H1 (cell line): ENCODE results near the gene RETSAT. TPM values are rescaled to one million over a fixed set of nuclear protein-coding genes. Genes with fewer than 3 reads are reported as not detected.

ENCODE experiments used
- CTCF ChIA-PET: fragments of 300-600 bp; sonication (Branson Sonifier 250); formaldehyde crosslinking; loops from one replicate; lab custom pipeline; 2021; ENCODE audit not compliant: partially characterized antibody; lab: Charles Lee
- POLR2A ChIA-PET: fragments of 300-600 bp; sonication (Branson Sonifier 250); formaldehyde crosslinking; loops from one replicate; lab custom pipeline; 2021; ENCODE audit warnings: inconsistent platforms; ENCODE audit not compliant: partially characterized antibody; lab: Charles Lee
- DNase-seq, 2 experiments: peaks; one replicate each; pipeline versions ENCODE4 v3.0.0 to v3.0.0-alpha.2; 2010 to 2022; ENCODE audit warnings: low spot score in 2 of 2, low read depth in 1 of 2, mixed read lengths in 1 of 2
- FAIRE-seq: peaks from 2 replicates; lab custom pipeline; 2011; peaks lifted over from hg19 to GRCh38; lab: Jason Lieb, UNC
- H2AFZ ChIP-seq: 2 replicates; pipeline ENCODE4 v1.8.1; 2012; ENCODE audit warnings: low read length, inconsistent platforms
- H2AK5ac ChIP-seq: 2 replicates; pipeline ENCODE4 v1.6.1; 2013; ENCODE audit warnings: low read depth, low read length
- H2BK120ac ChIP-seq: replicated peaks from 2 replicates; pipeline ENCODE3; 2013; ENCODE audit warnings: low read depth, low read length, inconsistent platforms
- H2BK12ac ChIP-seq: 2 replicates; pipeline ENCODE4 v1.6.1; 2013; ENCODE audit warnings: low read depth, low read length
- H2BK15ac ChIP-seq: 2 replicates; pipeline ENCODE4 v1.6.1; 2013; ENCODE audit warnings: low read length
- H2BK20ac ChIP-seq: 2 replicates; pipeline ENCODE4 v1.6.1; 2013; ENCODE audit warnings: low read length
- H2BK5ac ChIP-seq: 2 replicates; pipeline ENCODE4 v1.6.1; 2013; ENCODE audit warnings: low read depth, low read length
- H3K14ac ChIP-seq: 2 replicates; pipeline ENCODE4 v1.6.1; 2013; ENCODE audit warnings: inconsistent platforms; ENCODE audit not compliant: insufficient read length
- H3K18ac ChIP-seq: 2 replicates; pipeline ENCODE4 v1.6.1; 2013; ENCODE audit warnings: low read length; ENCODE audit errors: extremely low read depth
- H3K23ac ChIP-seq: 2 replicates; pipeline ENCODE4 v1.6.1; 2013; ENCODE audit warnings: inconsistent platforms; ENCODE audit not compliant: insufficient read length
- H3K23me2 ChIP-seq: 2 replicates; pipeline ENCODE4 v1.6.1; 2013; ENCODE audit warnings: low read depth, low read length
- H3K27ac ChIP-seq: 2 replicates; pipeline ENCODE4 v1.6.1; 2011; ENCODE audit warnings: low read depth, low read length, inconsistent platforms
- H3K27me3 ChIP-seq, 4 experiments: replicated peaks in 1 of 4; 1 replicate in 1 of 4; 2 replicates in 3 of 4; pipeline versions ENCODE4 v1.6.1 to v1.8.1; 2011 to 2013; ENCODE audit warnings: low read length in 3 of 4, mild to moderate bottlenecking in 3 of 4, inconsistent platforms in 2 of 4, mixed read lengths in 2 of 4, moderate library complexity in 1 of 4; ENCODE audit not compliant: control insufficient read depth in 3 of 4, insufficient read depth in 3 of 4; ENCODE audit errors: extremely low read depth in 1 of 4
- H3K36me3 ChIP-seq, 4 experiments: 2 replicates each; pipeline versions ENCODE4 v1.6.1 to v1.8.1; 2011 to 2013; ENCODE audit warnings: mild to moderate bottlenecking in 4 of 4, low read length in 3 of 4, moderate library complexity in 2 of 4, control low read depth in 1 of 4, inconsistent platforms in 1 of 4; ENCODE audit not compliant: insufficient read depth in 4 of 4, control insufficient read depth in 2 of 4
- H3K4ac ChIP-seq: replicated peaks from 2 replicates; pipeline ENCODE3; 2013; ENCODE audit warnings: low read length, low read depth, mixed read lengths, inconsistent platforms; ENCODE audit not compliant: insufficient read length
- H3K4me1 ChIP-seq, 4 experiments: replicated peaks in 1 of 4; 1 replicate in 1 of 4; 2 replicates in 3 of 4; pipeline versions ENCODE4 v1.6.1 to v1.8.1; 2011 to 2013; ENCODE audit warnings: low read length in 3 of 4, inconsistent platforms in 2 of 4, mixed read lengths in 1 of 4; ENCODE audit not compliant: insufficient read depth in 4 of 4, control insufficient read depth in 3 of 4
- H3K4me2 ChIP-seq, 2 experiments: 2 replicates each; pipeline versions ENCODE4 v1.6.1 to v1.8.1; 2011 to 2013; ENCODE audit warnings: low read depth in 2 of 2, low read length in 2 of 2, control low read depth in 1 of 2, inconsistent platforms in 1 of 2, mild to moderate bottlenecking in 1 of 2; ENCODE audit not compliant: insufficient read depth in 1 of 2
- H3K4me3 ChIP-seq, 4 experiments: fragments of 200-600, 300-600 bp in 1 of 4; sonication (generic), shearing (Covaris generic), sonication (Bioruptor Twin) in 1 of 4; 2 replicates each; pipeline versions ENCODE4 v1.5.1 to v1.8.1; 2011 to 2016; ENCODE audit warnings: low read length in 4 of 4, low read depth in 3 of 4, control low read depth in 2 of 4, inconsistent platforms in 2 of 4, mild to moderate bottlenecking in 2 of 4, mixed read lengths in 1 of 4, moderate library complexity in 1 of 4; ENCODE audit not compliant: insufficient read depth in 2 of 4; ENCODE audit errors: extremely low read depth in 1 of 4
- H3K56ac ChIP-seq: replicated peaks from 2 replicates; pipeline ENCODE3; 2013; ENCODE audit warnings: low read depth, mild to moderate bottlenecking, mixed read lengths, low read length, inconsistent platforms; ENCODE audit not compliant: insufficient read length
- H3K79me1 ChIP-seq: 2 replicates; pipeline ENCODE4 v1.6.1; 2013; ENCODE audit warnings: low read depth, low read length, control low read depth
- H3K79me2 ChIP-seq, 2 experiments: 2 replicates each; pipeline versions ENCODE4 v1.6.1 to v1.8.1; 2012 to 2013; ENCODE audit warnings: low read length in 2 of 2, mild to moderate bottlenecking in 2 of 2, inconsistent platforms in 1 of 2; ENCODE audit not compliant: insufficient read depth in 2 of 2, control insufficient read depth in 1 of 2
- H3K9ac ChIP-seq, 4 experiments: replicated peaks in 1 of 4; 1 replicate in 1 of 4; 2 replicates in 3 of 4; pipeline versions ENCODE4 v1.6.1 to v1.8.1; 2011 to 2013; ENCODE audit warnings: low read depth in 3 of 4, low read length in 3 of 4, control low read depth in 2 of 4, mild to moderate bottlenecking in 2 of 4, moderate library complexity in 2 of 4, inconsistent platforms in 1 of 4; ENCODE audit errors: extremely low read depth in 1 of 4
- H3K9me3 ChIP-seq, 2 experiments: 2 replicates each; pipeline versions ENCODE4 v1.6.1 to v1.8.1; 2012 to 2013; ENCODE audit warnings: mild to moderate bottlenecking in 2 of 2, moderate library complexity in 2 of 2, control low read depth in 1 of 2, inconsistent platforms in 1 of 2, low read depth in 1 of 2, low read length in 1 of 2, mixed read lengths in 1 of 2; ENCODE audit not compliant: insufficient read depth in 2 of 2
- H4K20me1 ChIP-seq, 2 experiments: replicated peaks in 1 of 2; 2 replicates each; pipeline versions ENCODE3 to v1.8.1; 2011 to 2013; ENCODE audit warnings: inconsistent platforms in 2 of 2, low read length in 2 of 2, mild to moderate bottlenecking in 1 of 2; ENCODE audit not compliant: insufficient read depth in 2 of 2, control insufficient read depth in 1 of 2
- H4K5ac ChIP-seq: 2 replicates; pipeline ENCODE4 v1.6.1; 2013; ENCODE audit warnings: low read length, low read depth, mixed read lengths, inconsistent platforms; ENCODE audit not compliant: insufficient read length
- H4K8ac ChIP-seq: 2 replicates; pipeline ENCODE4 v1.8.0; 2013; ENCODE audit warnings: mild to moderate bottlenecking, moderate library complexity, low read length, inconsistent platforms; ENCODE audit not compliant: insufficient read depth; ENCODE audit errors: extremely low read depth
- H4K91ac ChIP-seq: replicated peaks from 2 replicates; pipeline ENCODE3; 2013; ENCODE audit warnings: low read length, mixed read lengths, inconsistent platforms; ENCODE audit not compliant: insufficient read length
- EZH2 ChIP-seq: fragments of 200-600 bp; sonication (generic); IDR thresholded peaks from 2 replicates; pipeline ENCODE4 v1.7.1; 2012; ENCODE audit warnings: low read depth, mild to moderate bottlenecking, moderate library complexity, low read length, inconsistent platforms; ENCODE audit not compliant: severe bottlenecking
- RFX5 ChIP-seq: IDR thresholded peaks from 2 replicates; pipeline ENCODE4 v1.6.1; 2011; ENCODE audit warnings: low read depth, low read length, improper control_type of control experiment, borderline replicate concordance
- TAF7 ChIP-seq: optimal IDR thresholded peaks from 2 replicates; pipeline ENCODE3; 2011; ENCODE audit warnings: low read depth, mild to moderate bottlenecking, inconsistent platforms, low read length, moderate library complexity, borderline replicate concordance
- WGBS, 2 experiments: shearing (Covaris generic) in 1 of 2; methylation state at CpG; one replicate each; pipeline versions ENCODE4 v1.1.6 to v1.1.7; 2013 to 2015; ENCODE audit warnings: low lambda C conversion rate in 2 of 2, mixed read lengths in 2 of 2, inconsistent platforms in 1 of 2, low coverage in 1 of 2, missing lambda C conversion rate in 1 of 2; ENCODE audit not compliant: insufficient replicate concordance in 2 of 2, insufficient coverage in 1 of 2, insufficient read length in 1 of 2; ENCODE audit errors: extremely low coverage in 1 of 2, missing lambda C conversion rate in 1 of 2; 5-methylcytosine and 5-hydroxymethylcytosine counted together
- polyA plus RNA-seq, 7 experiments: library from polyadenylated mRNA; depleted of rRNA in 3 of 7; stranded (reverse) in 5 of 7; unstranded in 2 of 7; fragments of >200 nt in 5 of 7; fragments of 200-250 nt in 2 of 7; gene quantifications; 1 replicate in 5 of 7; 2 replicates in 1 of 7; 4 replicates in 1 of 7; pipeline versions ENCODE4 v1.2.1 to v1.2.3, GENCODE V29; 2011 to 2013; ENCODE audit warnings: missing spikeins in 2 of 7, mixed read lengths in 2 of 7
- total RNA-seq: library from RNA; stranded (reverse); fragmentation: NEBNext Ultra II Directional; extraction: Animal tissue kit (Norgen Biotek cat#: 25700); gene quantifications from 2 replicates; pipeline ENCODE4 v1.2.1, GENCODE V29; 2021

RETSAT gene
- total and polyA plus RNA-seq, 2 of the 8 experiments (the other 6 are each of a cell fraction or from before 2014, with no cell fraction given), result 15.8 to 16.7 TPM

DNA sequence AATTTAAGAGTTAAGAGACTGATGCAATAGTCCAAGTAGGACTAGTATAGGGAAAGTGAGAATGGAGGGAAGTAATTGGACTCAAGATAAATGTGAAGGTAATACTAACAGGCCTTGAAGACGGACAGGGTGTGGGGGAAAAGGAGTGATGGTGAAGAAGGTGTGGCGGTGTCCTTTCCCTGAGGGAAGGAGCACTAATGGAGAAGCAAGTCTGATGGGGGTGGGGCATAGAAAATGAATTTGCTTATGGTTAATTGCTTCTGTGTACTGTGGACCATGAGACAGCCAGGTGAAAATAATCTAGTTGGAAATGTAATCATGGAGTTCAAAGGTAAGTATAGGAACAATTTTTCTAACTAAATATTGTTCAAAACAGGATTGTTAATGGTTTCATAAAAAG is 19.4 kb downstream of the RETSAT start:
- WGBS, 2 experiments, result 50% methylated on average over 2 of the region's 2 CpGs; no CpG with 5 or more reads in 1 of the 2 experiments
- no peak overlapping the region for H3K18ac ChIP-seq
- H2BK120ac ChIP-seq, result no peak overlapping the region
- H4K20me1 ChIP-seq, result no peaks in the 10 kb centered on the region
- DNase-seq (no peak), FAIRE-seq (no peak)
- no peak overlapping the region for H3K14ac ChIP-seq
- peaks cover 0 to 4% (median 0%) of the 10 kb centered on the region in 4 experiments; a peak in 1 of 7 replicates for H3K4me1 ChIP-seq
- H3K79me2 ChIP-seq, result no peaks in the 10 kb centered on the region
- no peak overlapping the region for H2BK5ac ChIP-seq
- H3K36me3 ChIP-seq, result no peaks in the 10 kb centered on the region
- no peaks in the 10 kb centered on the region for H3K27me3 ChIP-seq
- H3K9ac ChIP-seq, result no peak overlapping the region
- no peak overlapping the region for H3K4me3 ChIP-seq
- no peak overlapping the region for H4K91ac ChIP-seq
- H3K4me2 ChIP-seq, result no peak overlapping the region
- H3K27ac ChIP-seq, result no peak overlapping the region
- H3K4ac ChIP-seq, result no peak overlapping the region
- H2AK5ac ChIP-seq, result no peak overlapping the region
- H2BK12ac ChIP-seq, result no peak overlapping the region
- ChIA-PET CTCF (no interaction called here), POLR2A (no interaction called here)
- no peak overlapping the region for H2BK15ac ChIP-seq
- H3K9me3 ChIP-seq, result no peaks in the 10 kb centered on the region; a peak in 2 of 4 replicates
- no peaks in the 10 kb centered on the region for H3K79me1 ChIP-seq
- no peak overlapping the region for H3K56ac ChIP-seq
- H2AFZ ChIP-seq, result no peak overlapping the region
- H3K23ac ChIP-seq, result no peak overlapping the region
- H4K5ac ChIP-seq, result no peak overlapping the region
- TF ChIP-seq RFX5, result no peak
- no peak for TF ChIP-seq EZH2
- TF ChIP-seq TAF7, result no peak
- H2BK20ac ChIP-seq, result no peak overlapping the region
- H4K8ac ChIP-seq, result no peak overlapping the region
- no peaks in the 10 kb centered on the region for H3K23me2 ChIP-seq
